T47D (cell line): Measurements from ENCODE around the gene LRRC58.

Experiments
- DNase-seq, 2 experiments: peaks; one replicate each; pipeline versions ENCODE4 v3.0.0 to v3.0.0-alpha.2; 2011 to 2012; ENCODE audit warnings: low read depth in 1 of 2, low spot score in 1 of 2
- JUND ChIP-seq: IDR thresholded peaks from 2 replicates; pipeline ENCODE4 v1.6.1; 2012; ENCODE audit warnings: low read depth
- in situ Hi-C: cut with HindIII; loops from 2 replicates; pipeline ENCODE4 v1.10.0; 2016; ENCODE audit warnings: low sequenced_read_pairs, low pct_unique_long_range_greater_than_20kb

The LRRC58 gene

GRCh38 chr3:120357807-120358206 is 8.7 kb upstream of the LRRC58 start:
- in situ Hi-C loops: no loop called here
- DNase-seq: peak in 1 of 2 experiments; percentile 17
- no peak for TF ChIP-seq JUND

GRCh38 chr3:120355486-120355885 is 6.3 kb upstream of the LRRC58 start:
- TF ChIP-seq JUND: no peak
- in situ Hi-C loops: no loop called here
- no peak for DNase-seq

DNA sequence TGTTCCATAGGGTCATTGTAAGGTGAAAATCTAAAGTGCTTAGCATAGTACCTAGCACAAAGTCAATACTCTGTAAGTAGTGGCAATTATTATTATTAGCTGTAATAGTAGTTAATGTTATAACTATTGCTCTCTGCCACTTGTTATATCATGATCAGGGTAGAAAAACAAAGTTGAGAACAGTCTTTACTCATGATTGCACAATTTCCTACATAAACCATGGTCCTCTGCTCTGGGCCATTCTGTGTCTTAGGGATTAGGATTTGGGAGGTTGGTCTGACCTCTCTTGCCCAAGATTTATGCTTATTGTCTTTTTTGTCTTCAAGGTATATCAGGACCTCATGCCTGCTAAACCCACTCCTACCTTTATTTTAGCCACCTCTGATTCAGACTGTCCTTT is 4.3 kb upstream of the LRRC58 start:
- no peak for TF ChIP-seq JUND
- DNase-seq: no peak
- in situ Hi-C loops: no loop called here

DNA sequence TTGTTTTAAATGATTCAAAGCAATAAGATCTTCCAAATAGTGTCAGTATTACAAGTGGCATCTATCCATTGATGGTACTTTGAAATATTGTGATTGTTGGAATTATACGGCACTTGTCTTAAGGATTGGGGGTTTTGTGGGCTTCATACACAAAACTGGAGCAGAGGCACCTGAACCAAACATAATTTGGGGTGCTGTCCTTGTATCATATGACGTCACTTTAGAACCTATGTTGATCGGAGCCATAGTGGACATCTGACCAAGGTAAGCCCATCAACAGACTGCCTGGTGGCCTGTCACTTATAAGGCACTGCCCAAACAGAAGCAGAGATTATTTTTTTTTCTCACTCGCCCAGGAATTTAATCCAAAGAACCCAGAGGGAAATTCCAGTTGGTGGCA is 2.9 kb upstream of the LRRC58 start:
- no peak for TF ChIP-seq JUND
- no peak for DNase-seq
- in situ Hi-C loops: no loop called here

DNA sequence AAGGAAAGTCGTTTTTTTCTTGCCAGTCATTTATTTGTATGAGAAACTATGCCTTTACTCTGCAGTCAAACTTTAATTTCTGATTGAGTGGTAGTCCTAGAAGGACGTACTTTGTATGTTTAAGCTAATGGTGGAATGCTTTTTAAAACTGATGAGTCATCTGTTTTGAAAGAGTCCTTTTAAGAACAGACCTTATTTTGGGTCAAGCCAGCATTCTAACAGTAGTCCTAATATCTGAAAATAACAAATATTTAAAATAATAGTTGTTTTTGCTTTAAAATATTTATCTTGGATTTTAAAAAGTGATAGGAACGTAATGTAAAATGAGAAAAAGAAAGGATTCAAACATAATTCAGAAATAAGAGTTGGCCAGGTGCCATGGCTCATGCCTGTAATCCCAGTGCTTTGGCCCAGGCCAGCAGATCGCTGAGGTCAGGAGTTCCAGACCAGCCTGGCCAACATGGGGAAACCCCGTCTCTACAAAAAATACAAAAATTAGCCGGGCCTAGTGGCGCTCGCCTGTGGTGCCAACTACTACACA is 1.3 kb upstream of the LRRC58 start:
- peak in 1 of 2 experiments; percentile 32 for DNase-seq
- no peak for TF ChIP-seq JUND
- in situ Hi-C loops: no loop called here

DNA sequence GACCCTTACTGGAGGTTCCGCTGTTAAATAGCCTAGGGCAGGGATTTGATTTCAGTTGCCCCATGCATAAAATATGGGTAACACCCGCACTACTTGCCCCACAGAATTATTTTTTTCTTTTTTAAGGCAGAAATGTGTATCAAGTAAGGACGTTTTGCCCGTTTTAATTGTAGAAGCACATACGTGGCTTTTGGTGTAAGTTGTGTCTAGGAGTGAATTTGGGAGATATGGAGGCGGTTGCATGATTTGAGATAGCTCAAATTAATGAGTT is 636 bp upstream of the LRRC58 start:
- no peak for DNase-seq
- in situ Hi-C loops: no loop called here
- TF ChIP-seq JUND: no peak

DNA sequence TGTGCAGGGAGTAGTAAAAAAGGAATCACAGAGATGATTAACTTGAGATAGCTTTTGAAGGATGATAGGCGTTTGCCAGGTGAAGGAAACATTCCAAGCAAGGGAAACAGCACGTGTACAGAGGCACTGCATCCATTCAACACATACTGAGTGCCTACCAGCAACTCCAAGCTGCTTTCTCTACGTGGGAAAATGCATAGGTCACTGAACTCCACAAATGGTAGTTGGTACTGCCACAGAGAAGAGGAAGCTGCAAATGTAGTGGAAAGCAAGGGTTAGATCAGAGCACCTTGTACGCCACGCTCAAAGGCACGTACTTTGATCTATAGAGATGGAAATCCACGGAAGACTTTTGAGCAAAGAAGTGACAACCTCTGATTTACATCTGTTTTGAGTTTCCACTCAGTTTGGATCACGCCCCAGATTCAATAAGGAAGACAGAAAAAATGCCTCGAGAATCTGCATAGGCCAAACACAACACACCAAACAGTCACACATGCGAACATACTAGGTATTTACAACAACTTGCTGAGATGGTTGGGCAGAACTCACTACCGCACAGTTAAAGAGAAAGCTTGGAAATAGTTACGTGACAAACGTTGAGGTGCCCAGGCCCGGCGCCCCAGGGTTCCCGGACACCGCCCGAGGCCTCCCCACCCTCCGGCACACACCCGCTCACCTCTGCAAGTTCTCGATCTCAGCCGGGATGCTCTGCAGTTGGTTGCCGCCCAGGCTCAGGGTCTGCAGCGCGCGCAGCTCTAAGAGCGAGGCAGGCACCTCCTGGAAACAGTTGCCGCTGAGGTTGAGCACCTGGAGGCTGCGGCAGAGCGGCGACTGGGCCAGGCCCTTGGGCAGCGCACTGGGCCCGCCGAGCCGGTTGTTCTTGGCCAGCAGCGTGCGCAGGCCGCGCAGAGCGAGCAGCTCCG is 826 bp downstream of the LRRC58 start:
- TF ChIP-seq JUND: no peak
- DNase-seq: peak; percentile 10 to 15
- in situ Hi-C loops: no loop called here

DNA sequence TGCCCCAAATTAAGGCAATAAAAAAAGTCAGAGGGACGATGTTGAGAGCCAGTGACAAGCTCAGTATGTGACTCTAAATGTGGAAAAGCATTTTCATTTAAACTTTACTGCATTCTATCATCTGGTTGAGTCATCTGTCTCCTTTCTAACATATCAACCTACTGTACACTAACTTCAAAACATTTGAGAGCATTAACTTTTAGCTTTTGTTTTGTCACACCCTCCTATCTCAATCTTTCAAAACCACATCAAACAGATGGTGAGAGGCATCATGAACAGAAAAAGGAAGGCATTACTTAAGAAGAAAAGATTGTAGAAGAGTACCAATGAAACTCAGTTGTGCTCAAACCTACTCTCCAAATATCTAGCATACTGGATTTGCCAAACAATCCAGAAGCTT is 4.8 kb downstream of the LRRC58 start:
- in situ Hi-C loops: no loop called here
- DNase-seq: no peak
- TF ChIP-seq JUND: no peak

- no peak for TF ChIP-seq JUND
- in situ Hi-C loops: no loop called here
- DNase-seq: no peak
Observed at GRCh38 chr3:120341658-120342346, 7.4 kb downstream of the LRRC58 start.

DNA sequence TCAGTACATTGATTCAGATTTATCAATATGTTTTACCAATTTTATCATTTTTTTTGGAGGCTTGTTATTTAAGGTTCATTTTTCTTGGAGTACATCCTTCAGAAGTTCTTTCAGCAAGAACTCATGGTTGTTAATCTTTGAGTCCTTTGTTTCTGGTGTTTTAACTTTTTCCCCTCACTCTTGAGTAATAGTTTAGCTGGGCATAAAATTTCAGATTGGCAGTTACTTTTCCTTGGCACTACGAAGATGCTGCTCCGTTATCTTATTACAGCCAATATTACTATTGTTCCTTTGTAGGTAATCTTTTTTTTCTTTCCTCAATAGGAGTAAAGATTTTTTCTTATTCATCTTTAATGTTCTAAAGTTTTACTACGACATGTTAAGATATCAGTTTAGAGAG is 9.8 kb downstream of the LRRC58 start:
- no peak for TF ChIP-seq JUND
- in situ Hi-C loops: no loop called here

GRCh38 chr3:120338517-120338916 is 10.6 kb downstream of the LRRC58 start:
- in situ Hi-C loops: no loop called here
- no peak for DNase-seq
- no peak for TF ChIP-seq JUND

More for the DNA sequence above, 9.8 kb downstream of the LRRC58 start:
- DNase-seq: no peak

DNA sequence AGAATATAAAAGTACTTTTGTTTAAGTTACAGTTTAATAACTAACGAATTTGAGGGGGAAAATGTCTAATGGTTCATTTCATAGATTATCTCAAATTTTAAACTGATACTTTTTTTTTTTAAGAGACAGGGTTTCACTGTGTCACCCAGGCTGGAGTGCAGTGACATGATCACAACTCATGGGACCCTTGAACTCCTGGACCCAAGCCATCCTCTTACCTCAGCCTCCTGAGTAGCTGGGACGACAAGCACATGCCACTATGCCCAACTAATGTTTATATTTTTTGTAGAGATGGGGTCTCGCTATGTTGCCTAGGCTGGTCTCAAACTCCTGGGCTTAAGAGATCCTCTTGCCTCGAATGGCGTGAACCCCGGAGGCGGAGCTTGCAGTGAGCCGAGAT is 16.5 kb downstream of the LRRC58 start:
- in situ Hi-C loops: no loop called here
- no peak for DNase-seq
- TF ChIP-seq JUND: no peak

DNA sequence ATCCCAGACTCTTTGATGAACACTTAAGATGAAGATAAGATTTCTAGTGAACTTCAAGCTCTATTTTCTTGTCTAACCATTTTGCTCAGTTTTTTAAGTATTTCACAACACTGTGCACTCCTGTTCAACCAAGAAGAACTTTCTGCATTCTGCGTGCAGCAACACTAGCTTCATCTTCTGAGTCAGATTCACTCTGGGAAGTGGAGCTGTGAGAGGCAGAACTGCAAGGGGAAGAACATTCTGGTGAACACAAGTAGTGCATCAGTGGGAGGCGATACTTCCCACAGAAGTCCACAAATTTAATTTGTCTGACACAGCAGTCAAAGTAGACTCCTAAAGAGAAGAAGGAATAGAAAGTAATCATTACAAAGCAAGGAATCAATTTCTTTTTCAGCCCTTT is 18.1 kb downstream of the LRRC58 start:
- in situ Hi-C loops: no loop called here
- DNase-seq: no peak
- no peak for TF ChIP-seq JUND

DNA sequence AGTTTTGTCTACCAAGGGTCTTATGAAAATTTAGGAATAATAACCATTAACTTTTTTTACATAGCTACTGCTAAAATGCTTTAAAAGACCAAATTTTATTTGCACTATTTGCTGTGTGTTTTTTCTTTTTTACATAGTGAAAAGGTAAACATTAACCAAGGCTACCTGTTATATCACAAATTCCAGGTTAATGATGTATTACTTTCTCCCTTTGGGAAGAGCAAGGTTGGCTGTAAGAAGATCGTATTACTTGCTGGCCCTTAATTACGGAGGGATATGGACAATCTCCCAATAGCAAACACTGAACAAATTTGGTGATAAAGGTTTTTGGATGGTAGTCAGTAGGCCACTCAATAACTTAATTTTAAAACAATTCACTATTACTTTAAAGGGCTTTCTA is 22.4 kb downstream of the LRRC58 start:
- in situ Hi-C loops: no loop called here
- TF ChIP-seq JUND: no peak
- no peak for DNase-seq
